NK-92 (cell line): Measurements from ENCODE around the gene CCNF.

Experiments used
- DNase-seq: peaks from one replicate; lab custom pipeline; 2025; ENCODE audit not compliant: unreplicated experiment; lab: John Stamatoyannopoulos, UW

Gene CCNF

GRCh38 chr16:2484898-2485508, 55.8 kb downstream of the CCNF start:
- DNase-seq, result no peak

GRCh38 chr16:2485811-2486507, 56.7 kb downstream of the CCNF start:
- DNase-seq, result no peak

- no peak for DNase-seq
These were observed 57.6 kb downstream of the CCNF start for GRCh38 chr16:2486645-2487516.

- no peak for DNase-seq
These were observed 58.2 kb downstream of the CCNF start for GRCh38 chr16:2487517-2487842.

GRCh38 chr16:2487903-2488531, 58.8 kb downstream of the CCNF start:
- DNase-seq, result no peak

GRCh38 chr16:2489581-2489980, 60.3 kb downstream of the CCNF start:
- DNase-seq, result no peak

- no peak for DNase-seq
These were observed 61.2 kb downstream of the CCNF start for GRCh38 chr16:2490190-2491105.

- no peak for DNase-seq
These were observed 63.0 kb downstream of the CCNF start for GRCh38 chr16:2492292-2492691.

- no peak for DNase-seq
These were observed 64.4 kb downstream of the CCNF start for GRCh38 chr16:2493605-2494004.

- no peak for DNase-seq
These were observed 65.4 kb downstream of the CCNF start for GRCh38 chr16:2494616-2495015.

- DNase-seq, result no peak
These were observed 65.8 kb downstream of the CCNF start for GRCh38 chr16:2495041-2495440.

GRCh38 chr16:2496223-2497115, 67.2 kb downstream of the CCNF start:
- no peak for DNase-seq

GRCh38 chr16:2497116-2497630, 67.9 kb downstream of the CCNF start:
- no peak for DNase-seq

GRCh38 chr16:2497695-2498484, 68.6 kb downstream of the CCNF start:
- no peak for DNase-seq

- no peak for DNase-seq
These were observed 69.4 kb downstream of the CCNF start for GRCh38 chr16:2498531-2499253.

GRCh38 chr16:2499454-2499853, 70.2 kb downstream of the CCNF start:
- DNase-seq, result no peak

GRCh38 chr16:2499890-2500429, 70.7 kb downstream of the CCNF start:
- no peak for DNase-seq
